WTC11 (cell line): ENCODE measurements around the gene RGL3. TPM values are rescaled to one million over a fixed set of nuclear protein-coding genes. Genes with fewer than 3 reads are reported as not detected.

Experiments used
- AFF4 ChIP-seq: sonication (generic); formaldehyde crosslinking; IDR thresholded peaks from 2 replicates; pipeline ENCODE4 v1.8.1; 2023; ENCODE audit warnings: mild to moderate bottlenecking, missing genetic modification reagents, borderline replicate concordance
- ARID4B ChIP-seq: sonication (generic); formaldehyde crosslinking; IDR thresholded peaks from 2 replicates; pipeline ENCODE4 v1.8.0; 2023; ENCODE audit warnings: missing genetic modification reagents, mild to moderate bottlenecking, borderline replicate concordance
- ATF3 ChIP-seq: sonication (generic); formaldehyde crosslinking; conservative IDR thresholded peaks from 2 replicates; pipeline ENCODE4 v1.8.1; 2022; ENCODE audit warnings: mild to moderate bottlenecking, missing genetic modification reagents
- CTCF ChIP-seq: fragments of 200-600 bp; IDR thresholded peaks from 2 replicates; pipeline ENCODE4 v1.8.0; 2022; ENCODE audit warnings: antibody characterized with exemption
- E2F1 ChIP-seq: sonication (generic); formaldehyde crosslinking; IDR thresholded peaks from 2 replicates; pipeline ENCODE4 v1.8.0; 2022; ENCODE audit warnings: mild to moderate bottlenecking, missing genetic modification reagents
- ELF4 ChIP-seq: sonication (generic); formaldehyde crosslinking; IDR thresholded peaks from 2 replicates; pipeline ENCODE4 v1.8.1; 2022; ENCODE audit warnings: low read depth, mild to moderate bottlenecking, moderate library complexity, missing genetic modification reagents
- ESRRA ChIP-seq: sonication (generic); formaldehyde crosslinking; IDR thresholded peaks from 2 replicates; pipeline ENCODE4 v1.8.1; 2022; ENCODE audit warnings: mild to moderate bottlenecking, missing genetic modification reagents, borderline replicate concordance
- GRHL2 ChIP-seq: fragments of 250-450 bp; sonication (Bioruptor Pico); IDR thresholded peaks from 2 replicates; pipeline ENCODE4 v1.8.0; 2022; ENCODE audit warnings: mild to moderate bottlenecking, moderate library complexity; ENCODE audit not compliant: insufficient replicate concordance, severe bottlenecking
- HMGA2 ChIP-seq: fragments of 250-450 bp; sonication (Bioruptor Pico); IDR thresholded peaks from 2 replicates; pipeline ENCODE4 v1.4.0; 2021; ENCODE audit warnings: mild to moderate bottlenecking, moderate library complexity
- JAZF1 ChIP-seq: fragments of 250-450 bp; sonication (Bioruptor Pico); IDR thresholded peaks from 2 replicates; pipeline ENCODE4 v1.9.0; 2021; ENCODE audit warnings: moderate library complexity, mild to moderate bottlenecking, inconsistent platforms
- MYBL2 ChIP-seq: sonication (generic); formaldehyde crosslinking; IDR thresholded peaks from 2 replicates; pipeline ENCODE4 v1.8.1; 2023; ENCODE audit warnings: mild to moderate bottlenecking, moderate library complexity, missing genetic modification reagents
- NR1H2 ChIP-seq: sonication (generic); formaldehyde crosslinking; IDR thresholded peaks from 2 replicates; pipeline ENCODE4 v1.9.0; 2021; ENCODE audit warnings: mild to moderate bottlenecking, moderate library complexity, missing genetic modification reagents
- RELA ChIP-seq: sonication (generic); formaldehyde crosslinking; IDR thresholded peaks from 2 replicates; pipeline ENCODE4 v1.8.1; 2022; ENCODE audit warnings: missing genetic modification reagents, mild to moderate bottlenecking, borderline replicate concordance
- USF1 ChIP-seq: sonication (generic); formaldehyde crosslinking; IDR thresholded peaks from 2 replicates; pipeline ENCODE4 v1.8.0; 2022; ENCODE audit warnings: mild to moderate bottlenecking, missing genetic modification reagents
- ZBTB21 ChIP-seq: sonication (generic); formaldehyde crosslinking; IDR thresholded peaks from 2 replicates; pipeline ENCODE4 v1.8.1; 2023; ENCODE audit warnings: mild to moderate bottlenecking, missing genetic modification reagents, borderline replicate concordance
- ZBTB43 ChIP-seq: sonication (generic); formaldehyde crosslinking; IDR thresholded peaks from 2 replicates; pipeline ENCODE4 v1.8.1; 2023; ENCODE audit warnings: mild to moderate bottlenecking, missing genetic modification reagents
- ZNF138 ChIP-seq: sonication (generic); formaldehyde crosslinking; conservative IDR thresholded peaks from 2 replicates; pipeline ENCODE4 v1.8.1; 2022; ENCODE audit warnings: mild to moderate bottlenecking, moderate library complexity, missing genetic modification reagents
- ZNF317 ChIP-seq: sonication (generic); formaldehyde crosslinking; IDR thresholded peaks from 2 replicates; pipeline ENCODE4 v1.8.1; 2023; ENCODE audit warnings: low read depth, mild to moderate bottlenecking, moderate library complexity, missing genetic modification reagents, borderline replicate concordance
- ZNF425 ChIP-seq: fragments of 250-450 bp; sonication (Bioruptor Pico); conservative IDR thresholded peaks from 2 replicates; pipeline ENCODE4 v1.9.0; 2021; ENCODE audit warnings: mild to moderate bottlenecking
- ZSCAN18 ChIP-seq: fragments of 250-450 bp; sonication (Bioruptor Pico); IDR thresholded peaks from 2 replicates; pipeline ENCODE4 v2.1.2; 2022; ENCODE audit warnings: mild to moderate bottlenecking, moderate library complexity
- total RNA-seq: library from RNA; stranded (reverse); gene quantifications from 3 replicates; pipeline ENCODE4 v1.2.3, GENCODE V29; 2021

The RGL3 gene
- total RNA-seq, 1 experiment from 2014 or later = 69.0 TPM

GRCh38 chr19:11361037-11361770 is 57.9 kb downstream of the RGL3 start (continued):
- no peak for TF ChIP-seq CTCF
- no peak for TF ChIP-seq JAZF1 (CRISPR knock-in tag)
- TF ChIP-seq ARID4B (CRISPR knock-in tag) = no peak
- TF ChIP-seq ZNF425 = no peak
- no peak for TF ChIP-seq ATF3 (CRISPR knock-in tag)
- TF ChIP-seq AFF4 (CRISPR knock-in tag) = no peak
- no peak for TF ChIP-seq ELF4 (CRISPR knock-in tag)
- no peak for TF ChIP-seq ZBTB21 (CRISPR knock-in tag)
- no peak for TF ChIP-seq ESRRA
- no peak for TF ChIP-seq ZNF138 (CRISPR knock-in tag)
- no peak for TF ChIP-seq ZNF317
- no peak for TF ChIP-seq ZSCAN18 (CRISPR knock-in tag)
- TF ChIP-seq RELA (CRISPR knock-in tag) = no peak
- TF ChIP-seq USF1 = no peak
- TF ChIP-seq GRHL2 (CRISPR knock-in tag) = no peak
- no peak for TF ChIP-seq E2F1 (CRISPR knock-in tag)
- no peak for TF ChIP-seq NR1H2 (CRISPR knock-in tag)
- no peak; the same call in 1 of the 2 replicates for TF ChIP-seq ZBTB43 (CRISPR knock-in tag)
- TF ChIP-seq MYBL2 (CRISPR knock-in tag) = no peak
- TF ChIP-seq HMGA2 (CRISPR knock-in tag) = no peak
